A549 (cell line): ENCODE results near the gene KISS1.

ENCODE experiments used
- BHLHE40 ChIP-seq: IDR thresholded peaks from 2 replicates; pipeline ENCODE4 v1.6.1; 2012; ENCODE audit warnings: low read depth, low read length, inconsistent platforms
- CHD2 ChIP-seq: fragments of 150-350 bp; IDR thresholded peaks from 2 replicates; pipeline ENCODE4 v1.6.1; 2014; ENCODE audit warnings: low read length; ENCODE audit not compliant: partially characterized antibody
- GATA3 ChIP-seq: IDR thresholded peaks from 2 replicates; pipeline ENCODE4 v1.6.1; 2012; ENCODE audit warnings: borderline replicate concordance
- KDM5A ChIP-seq: fragments of 200-600 bp; sonication (generic); IDR thresholded peaks from 2 replicates; pipeline ENCODE4 v1.6.1; 2016; ENCODE audit warnings: antibody characterized with exemption, mild to moderate bottlenecking
- RFX5 ChIP-seq: fragments of 450-650 bp; IDR thresholded peaks from 2 replicates; pipeline ENCODE4 v1.7.1; 2014; ENCODE audit warnings: antibody characterized with exemption, mild to moderate bottlenecking, moderate library complexity
- TF ChIP-seq, protein P1 (sequence below): fragments of >200 bp; sonication (Bioruptor Twin); formaldehyde crosslinking; IDR thresholded peaks from 3 replicates; pipeline ENCODE4 v1.5.1; 2016

DNA sequence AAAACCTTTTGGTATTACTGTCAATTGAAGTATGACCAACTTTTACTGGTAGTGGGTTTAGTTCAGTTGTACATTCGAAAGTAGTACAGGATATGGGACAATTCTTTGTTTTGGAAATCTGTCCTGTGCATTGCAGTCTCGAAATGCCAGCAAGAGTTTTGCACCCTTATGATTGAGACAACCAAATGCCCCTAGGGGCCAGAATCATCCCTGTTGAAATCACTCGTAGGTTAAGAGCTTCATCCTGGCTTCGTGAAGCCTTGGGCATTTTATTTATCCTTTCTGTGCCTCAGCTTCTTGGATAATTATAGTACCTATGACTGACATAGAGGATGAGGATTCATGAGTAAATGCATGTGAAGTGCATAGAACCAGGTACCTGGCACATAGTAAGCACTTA is 19.9 kb upstream of the KISS1 start:
- TF ChIP-seq BHLHE40 (no peak), RFX5 (no peak), CHD2 (no peak), GATA3 (no peak), KDM5A (no peak)
- TF ChIP-seq, protein P1, sequence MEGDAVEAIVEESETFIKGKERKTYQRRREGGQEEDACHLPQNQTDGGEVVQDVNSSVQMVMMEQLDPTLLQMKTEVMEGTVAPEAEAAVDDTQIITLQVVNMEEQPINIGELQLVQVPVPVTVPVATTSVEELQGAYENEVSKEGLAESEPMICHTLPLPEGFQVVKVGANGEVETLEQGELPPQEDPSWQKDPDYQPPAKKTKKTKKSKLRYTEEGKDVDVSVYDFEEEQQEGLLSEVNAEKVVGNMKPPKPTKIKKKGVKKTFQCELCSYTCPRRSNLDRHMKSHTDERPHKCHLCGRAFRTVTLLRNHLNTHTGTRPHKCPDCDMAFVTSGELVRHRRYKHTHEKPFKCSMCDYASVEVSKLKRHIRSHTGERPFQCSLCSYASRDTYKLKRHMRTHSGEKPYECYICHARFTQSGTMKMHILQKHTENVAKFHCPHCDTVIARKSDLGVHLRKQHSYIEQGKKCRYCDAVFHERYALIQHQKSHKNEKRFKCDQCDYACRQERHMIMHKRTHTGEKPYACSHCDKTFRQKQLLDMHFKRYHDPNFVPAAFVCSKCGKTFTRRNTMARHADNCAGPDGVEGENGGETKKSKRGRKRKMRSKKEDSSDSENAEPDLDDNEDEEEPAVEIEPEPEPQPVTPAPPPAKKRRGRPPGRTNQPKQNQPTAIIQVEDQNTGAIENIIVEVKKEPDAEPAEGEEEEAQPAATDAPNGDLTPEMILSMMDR: no peak
